CD14-positive monocyte (primary cell): ENCODE results near the gene FCN3. TPM values are rescaled to one million over a fixed set of nuclear protein-coding genes. Genes with fewer than 3 reads are reported as not detected.

Source experiments
- DNase-seq, 3 donors: peaks; one replicate each; pipeline ENCODE4 v3.0.0-alpha.2; 2011 to 2022
- H2AFZ ChIP-seq: 2 replicates; pipeline ENCODE4 v1.6.0; 2012; ENCODE audit warnings: mild to moderate bottlenecking, low read depth, low read length, inconsistent platforms; ENCODE audit not compliant: insufficient read depth, poor library complexity, severe bottlenecking
- H3K27ac ChIP-seq, 2 donors: 1 replicate in 1 of 2; 2 replicates in 1 of 2; pipeline ENCODE4 v1.5.1; 2012 to 2013; ENCODE audit warnings: low read length in 2 of 2, control low read depth in 1 of 2, inconsistent platforms in 1 of 2, low read depth in 1 of 2, mild to moderate bottlenecking in 1 of 2
- H3K27me3 ChIP-seq, 2 donors: one replicate each; pipeline versions ENCODE4 v1.6.0 to v1.6.1; 2011 to 2013; ENCODE audit warnings: low read length in 2 of 2; ENCODE audit not compliant: control insufficient read depth in 2 of 2, insufficient read depth in 2 of 2
- H3K36me3 ChIP-seq, 2 donors: replicated peaks in 1 of 2; 1 replicate in 1 of 2; 2 replicates in 1 of 2; pipeline versions ENCODE4 v1.5.1 to v1.6.1; 2012 to 2013; ENCODE audit warnings: low read length in 2 of 2, control low read depth in 1 of 2, inconsistent platforms in 1 of 2, mild to moderate bottlenecking in 1 of 2; ENCODE audit not compliant: insufficient read depth in 2 of 2, control insufficient read depth in 1 of 2
- H3K4me1 ChIP-seq, 2 donors: 1 replicate in 1 of 2; 2 replicates in 1 of 2; pipeline versions ENCODE4 v1.5.1 to v1.6.1; 2012 to 2013; ENCODE audit warnings: low read length in 2 of 2, control low read depth in 1 of 2, inconsistent platforms in 1 of 2, mild to moderate bottlenecking in 1 of 2, moderate library complexity in 1 of 2; ENCODE audit not compliant: insufficient read depth in 2 of 2, control insufficient read depth in 1 of 2
- H3K4me2 ChIP-seq: replicated peaks from 2 replicates; pipeline ENCODE3; 2012; ENCODE audit warnings: low read length, moderate library complexity, mild to moderate bottlenecking; ENCODE audit not compliant: poor library complexity, severe bottlenecking; ENCODE audit errors: extremely low read depth
- H3K4me3 ChIP-seq, 3 experiments: fragments of 200-600 bp in 1 of 3; sonication (generic) in 1 of 3; replicated peaks in 1 of 3; 1 replicate in 2 of 3; 2 replicates in 1 of 3; pipeline ENCODE4 v1.5.1; 2011 to 2013; ENCODE audit warnings: low read length in 3 of 3, mild to moderate bottlenecking in 3 of 3, control low read depth in 2 of 3, low read depth in 2 of 3, inconsistent platforms in 1 of 3, moderate library complexity in 1 of 3
- H3K79me2 ChIP-seq: 2 replicates; pipeline ENCODE4 v1.6.0; 2012; ENCODE audit warnings: mild to moderate bottlenecking, control low read depth, inconsistent platforms, low read length, moderate library complexity; ENCODE audit not compliant: insufficient read depth
- H3K9ac ChIP-seq: 2 replicates; pipeline ENCODE4 v1.6.0; 2017; ENCODE audit warnings: low read length, mild to moderate bottlenecking; ENCODE audit not compliant: insufficient read depth, poor library complexity, severe bottlenecking
- H3K9me3 ChIP-seq, 2 donors: replicated peaks in 1 of 2; 1 replicate in 1 of 2; 2 replicates in 1 of 2; pipeline versions ENCODE4 v1.5.1 to v1.6.1; 2012 to 2013; ENCODE audit warnings: low read length in 2 of 2, control low read depth in 1 of 2; ENCODE audit not compliant: control insufficient read depth in 1 of 2, insufficient read depth in 1 of 2
- H4K20me1 ChIP-seq: 2 replicates; pipeline ENCODE4 v1.6.0; 2012; ENCODE audit warnings: mild to moderate bottlenecking, low read length, control low read depth, moderate library complexity; ENCODE audit not compliant: insufficient read depth
- H3K27ac Mint-ChIP-seq, 7 donors: one replicate each; pipeline ENCODE4 v1.8.0; 2020; ENCODE audit warnings: mild to moderate bottlenecking in 7 of 7, mixed read lengths in 7 of 7, moderate library complexity in 6 of 7, inconsistent platforms in 2 of 7
- H3K27me3 Mint-ChIP-seq, 3 donors: one replicate each; pipeline ENCODE4 v1.8.0; 2021 to 2022; ENCODE audit warnings: low read depth in 3 of 3, mild to moderate bottlenecking in 3 of 3, mixed read lengths in 3 of 3, moderate library complexity in 3 of 3, inconsistent platforms in 1 of 3
- H3K36me3 Mint-ChIP-seq, 2 donors: one replicate each; pipeline ENCODE4 v1.8.0; 2020; ENCODE audit warnings: mixed read lengths in 2 of 2, inconsistent platforms in 1 of 2, mild to moderate bottlenecking in 1 of 2
- H3K4me1 Mint-ChIP-seq: one replicate; pipeline ENCODE4 v1.8.0; 2020; ENCODE audit warnings: mild to moderate bottlenecking, mixed read lengths
- H3K4me3 Mint-ChIP-seq, 2 donors: one replicate each; pipeline ENCODE4 v1.8.0; 2020; ENCODE audit warnings: mild to moderate bottlenecking in 2 of 2, mixed read lengths in 2 of 2, moderate library complexity in 1 of 2
- H3K9me3 Mint-ChIP-seq, 7 donors: one replicate each; pipeline ENCODE4 v1.8.0; 2020 to 2022; ENCODE audit warnings: mixed read lengths in 7 of 7, mild to moderate bottlenecking in 6 of 7, moderate library complexity in 6 of 7, inconsistent platforms in 2 of 7
- WGBS: methylation state at CpG from one replicate; pipeline ENCODE4 v1.1.5; 2013; ENCODE audit warnings: missing lambda C conversion rate; ENCODE audit not compliant: insufficient coverage; 5-methylcytosine and 5-hydroxymethylcytosine counted together
- intact Hi-C, 2 donors: fragments of 100-400 bp; cut with micrococcal nuclease; formaldehyde crosslinking; loops; one replicate each; pipeline versions ENCODE4 v1.15.0 to v1.15.1; 2023
- polyA plus RNA-seq, 3 donors: library from polyadenylated mRNA; depleted of rRNA in 1 of 3; unstranded in 2 of 3; stranded (reverse) in 1 of 3; fragments of 300-500 nt in 2 of 3; fragments of >200 nt in 1 of 3; fragmentation: Illumina TruSeq in 2 of 3; gene quantifications; 1 replicate in 2 of 3; 2 replicates in 1 of 3; pipeline ENCODE4 v1.2.3, GENCODE V29; 2012 to 2021
- TF ChIP-seq, protein P1 (sequence below): fragments of 200-600 bp; IDR thresholded peaks from one replicate; pipeline ENCODE4 v1.8.0; 2022; ENCODE audit warnings: antibody characterized with exemption, mild to moderate bottlenecking

FCN3 gene
- polyA plus RNA-seq, 3 donors = not detected

DNA sequence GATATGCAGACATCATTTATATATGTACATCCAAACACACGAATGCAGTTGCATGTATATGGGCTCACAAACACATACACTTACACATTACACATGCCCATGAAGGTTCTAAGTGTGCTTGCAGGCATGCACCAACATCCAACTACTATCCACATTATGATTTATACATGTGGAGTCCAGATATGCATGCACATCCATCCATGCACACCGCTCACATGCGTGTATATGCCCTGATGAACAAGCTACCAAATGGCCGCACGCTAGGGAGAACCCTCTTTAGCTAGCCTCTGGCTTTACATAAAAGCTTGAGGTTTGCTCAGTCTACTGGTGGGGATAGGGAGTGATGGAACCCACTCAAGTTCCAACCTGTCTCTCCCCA is 26.3 kb upstream of the FCN3 start:
- H3K36me3 ChIP-seq = peaks cover 5% of the 10 kb centered on the region in 2 donors
- H3K4me2 ChIP-seq = no peak overlapping the region
- no peaks in the 10 kb centered on the region for H3K27me3 ChIP-seq
- no peaks in the 10 kb centered on the region for H3K9me3 ChIP-seq
- intact Hi-C loops = loop anchor here in 1 of 2 donors (5.0 to 10.0 kb wide), 2 partner anchors 201 to 264 kb away; partner anchors contain the start of gene AHDC1
- H3K4me1 ChIP-seq = peaks cover 26 to 32% of the 10 kb centered on the region in 2 donors
- H3K79me2 ChIP-seq = no peaks in the 10 kb centered on the region
- Mint-ChIP-seq H3K9me3 (no peaks in the 10 kb centered on the region), H3K4me1 (peaks cover 35% of the 10 kb centered on the region), H3K36me3 (peaks cover 6 to 14% of the 10 kb centered on the region in 2 donors), H3K4me3 (no peak overlapping the region), H3K27me3 (peaks cover 0 to 5% (median 3%) of the 10 kb centered on the region in 3 donors), H3K27ac (no peak overlapping the region)
- TF ChIP-seq, protein P1, sequence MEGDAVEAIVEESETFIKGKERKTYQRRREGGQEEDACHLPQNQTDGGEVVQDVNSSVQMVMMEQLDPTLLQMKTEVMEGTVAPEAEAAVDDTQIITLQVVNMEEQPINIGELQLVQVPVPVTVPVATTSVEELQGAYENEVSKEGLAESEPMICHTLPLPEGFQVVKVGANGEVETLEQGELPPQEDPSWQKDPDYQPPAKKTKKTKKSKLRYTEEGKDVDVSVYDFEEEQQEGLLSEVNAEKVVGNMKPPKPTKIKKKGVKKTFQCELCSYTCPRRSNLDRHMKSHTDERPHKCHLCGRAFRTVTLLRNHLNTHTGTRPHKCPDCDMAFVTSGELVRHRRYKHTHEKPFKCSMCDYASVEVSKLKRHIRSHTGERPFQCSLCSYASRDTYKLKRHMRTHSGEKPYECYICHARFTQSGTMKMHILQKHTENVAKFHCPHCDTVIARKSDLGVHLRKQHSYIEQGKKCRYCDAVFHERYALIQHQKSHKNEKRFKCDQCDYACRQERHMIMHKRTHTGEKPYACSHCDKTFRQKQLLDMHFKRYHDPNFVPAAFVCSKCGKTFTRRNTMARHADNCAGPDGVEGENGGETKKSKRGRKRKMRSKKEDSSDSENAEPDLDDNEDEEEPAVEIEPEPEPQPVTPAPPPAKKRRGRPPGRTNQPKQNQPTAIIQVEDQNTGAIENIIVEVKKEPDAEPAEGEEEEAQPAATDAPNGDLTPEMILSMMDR = no peak
- no peak overlapping the region for H3K4me3 ChIP-seq
- no CpG with 5 or more reads among the region's 5 CpGs for WGBS
- no peak overlapping the region for H3K27ac ChIP-seq
- H2AFZ ChIP-seq = no peak overlapping the region
- peaks cover 57% of the 10 kb centered on the region for H4K20me1 ChIP-seq
- no peak for DNase-seq
- no peak overlapping the region for H3K9ac ChIP-seq

DNA sequence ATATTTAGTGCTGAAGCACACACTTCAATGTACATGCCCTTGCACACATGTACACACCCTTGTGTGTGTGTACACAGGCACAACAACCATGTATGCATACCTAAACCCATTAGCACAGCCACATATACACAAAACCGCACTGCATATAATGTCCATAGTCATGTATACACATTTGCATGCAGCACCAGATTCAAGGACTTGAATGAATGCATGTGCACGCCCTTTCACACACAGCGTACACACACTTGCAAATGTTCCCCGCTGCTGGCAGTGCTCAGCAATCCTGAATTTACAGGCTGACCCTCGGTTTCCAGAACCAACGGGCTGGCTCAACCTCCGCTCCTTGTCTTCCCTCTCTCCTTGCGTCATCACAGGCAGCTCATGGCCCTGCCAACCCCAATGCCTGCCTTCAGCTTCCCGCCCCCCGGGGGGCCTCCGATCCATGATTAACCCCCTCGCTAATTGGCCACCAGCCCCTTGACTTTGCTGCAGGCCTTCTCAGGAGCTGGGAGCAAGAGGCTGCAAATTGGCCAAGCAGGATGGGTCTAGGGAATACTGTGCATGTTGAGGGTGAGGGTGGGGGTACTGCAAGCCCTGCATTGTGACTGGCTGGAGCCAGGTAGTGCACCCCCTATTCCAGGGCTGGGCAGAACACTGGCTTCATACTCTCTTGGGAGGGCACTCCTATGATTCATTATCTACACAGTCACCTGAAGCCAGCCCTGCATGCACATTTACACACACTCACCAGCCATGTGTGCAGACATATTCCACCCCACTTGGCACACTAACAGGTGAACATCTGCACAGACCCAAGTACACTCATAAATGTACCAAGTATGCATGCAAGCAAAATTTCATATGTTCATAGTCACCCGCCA is 25.7 kb upstream of the FCN3 start:
- H3K79me2 ChIP-seq = no peaks in the 10 kb centered on the region
- intact Hi-C loops = loop anchor here in 1 of 2 donors (5.0 to 10.0 kb wide), 2 partner anchors 202 to 264 kb away; partner anchors contain the start of gene AHDC1
- H4K20me1 ChIP-seq = peaks cover 50% of the 10 kb centered on the region
- Mint-ChIP-seq H3K27ac (no peak overlapping the region), H3K4me1 (peaks cover 32% of the 10 kb centered on the region), H3K4me3 (no peak overlapping the region), H3K9me3 (no peaks in the 10 kb centered on the region), H3K27me3 (peaks cover 0 to 5% (median 3%) of the 10 kb centered on the region in 3 donors), H3K36me3 (peaks cover 4 to 8% of the 10 kb centered on the region in 2 donors)
- H3K27me3 ChIP-seq = no peaks in the 10 kb centered on the region
- H2AFZ ChIP-seq = no peak overlapping the region
- DNase-seq = no peak
- H3K27ac ChIP-seq = no peak overlapping the region
- H3K36me3 ChIP-seq = peaks cover 0 to 5% of the 10 kb centered on the region in 2 donors
- 67% methylated on average over 12 of the region's 13 CpGs for WGBS
- peaks cover 26 to 32% of the 10 kb centered on the region in 2 donors for H3K4me1 ChIP-seq
- H3K9me3 ChIP-seq = no peaks in the 10 kb centered on the region
- TF ChIP-seq, protein P1 = no peak
- no peak overlapping the region for H3K4me2 ChIP-seq
- no peak overlapping the region for H3K4me3 ChIP-seq
- H3K9ac ChIP-seq = no peak overlapping the region
